Measurements from ENCODE around the gene UHRF1. TPM values are rescaled to one million over a fixed set of nuclear protein-coding genes. Genes with fewer than 3 reads are reported as not detected.
A peak's percentile ranks its signal among the peaks of the same experiment; 100 is the strongest.
"Not testable (repeated sequence)": the region's sequence is repeated elsewhere in the genome, so short reads cannot be mapped to it uniquely, and the experiment has no call there.

Gene UHRF1
- total and polyA plus RNA-seq, 3 experiments from 2014 or later: 0.35 to 218 (median 212) TPM

DNA sequence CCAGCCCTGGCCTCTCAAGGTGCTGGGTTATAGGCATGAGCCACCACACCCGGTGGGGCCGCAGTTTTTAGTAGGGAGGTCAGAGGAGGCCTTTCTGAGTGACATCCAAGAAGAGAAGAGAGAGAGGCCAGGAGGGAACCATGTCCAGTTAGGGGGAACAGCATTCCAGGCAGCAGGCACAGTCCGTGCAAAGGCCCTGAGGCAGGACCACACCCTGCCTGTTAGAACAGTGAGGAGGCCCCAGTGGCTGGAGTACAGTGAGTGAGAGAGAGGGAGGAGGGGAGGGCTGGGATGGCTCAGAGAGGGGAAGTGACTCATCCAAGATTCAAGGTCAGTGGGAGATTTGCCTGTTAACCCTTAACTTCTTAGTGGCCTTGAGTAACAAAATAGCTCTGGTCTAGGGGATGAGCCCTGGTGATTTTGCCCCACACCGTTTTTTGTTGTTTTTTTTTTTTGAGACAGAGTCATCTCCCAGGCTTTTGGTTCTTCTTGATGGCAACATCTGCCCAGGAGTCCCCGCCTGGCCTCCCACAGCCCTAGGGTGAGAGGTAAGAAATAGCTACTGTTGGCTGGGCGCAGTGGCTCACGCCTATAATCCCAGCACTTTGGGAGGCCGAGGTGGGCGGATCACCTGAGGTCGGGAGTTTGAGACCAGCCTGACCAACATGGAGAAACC is 39.1 kb upstream of the UHRF1 start:
- no peak overlapping the region for H3K4me3 ChIP-seq (ENCODE audit: low read length)
- H3K27me3 ChIP-seq (ENCODE audit: insufficient read depth, low read length, poor library complexity, severe bottlenecking): no peaks in the 10 kb centered on the region
- ChIA-PET POLR2A (interaction anchor here (0.7 kb wide), 1 partner anchor 70 kb away, joined by 3 read pairs; no protein-coding TSS in a partner anchor), CTCF (interaction anchor here (0.9 to 10.6 kb wide), 8 partner anchors 10 to 161 kb away, joined by 3 to 124 read pairs (median 9); no protein-coding TSS in a partner anchor)
- no peaks in the 10 kb centered on the region for H3K9me3 Mint-ChIP-seq
- H3K4me3 Mint-ChIP-seq: no peak overlapping the region
- H3K36me3 Mint-ChIP-seq: peaks cover 0 to 2% (median 0%) of the 10 kb centered on the region in 3 donors
- H3K27me3 Mint-ChIP-seq: no peaks in the 10 kb centered on the region
- no peak overlapping the region for H3K27ac Mint-ChIP-seq
- H3K4me1 ChIP-seq (ENCODE audit: insufficient read depth, low read length): peaks cover 7% of the 10 kb centered on the region
- no peak for DNase-seq
- H3K9me3 ChIP-seq (ENCODE audit: low read length): no peaks in the 10 kb centered on the region
- no peaks in the 10 kb centered on the region for H3K36me3 ChIP-seq (ENCODE audit: insufficient read depth, low read length)
- peak overlapping the region; percentile 16 for H3K27ac ChIP-seq (ENCODE audit: low read depth, low read length)
- H3K4me1 Mint-ChIP-seq: peaks cover 9 to 19% (median 13%) of the 10 kb centered on the region in 3 donors

GRCh38 chr19:4871711-4872110 is 37.6 kb upstream of the UHRF1 start:
- no peak overlapping the region for H3K27ac Mint-ChIP-seq
- CTCF ChIA-PET: interaction anchor here (0.8 to 10.6 kb wide), 7 partner anchors 12 to 160 kb away, joined by 3 to 124 read pairs (median 5); partner anchors contain the start of gene KDM4B
- H3K27me3 ChIP-seq (ENCODE audit: insufficient read depth, low read length, poor library complexity, severe bottlenecking): no peaks in the 10 kb centered on the region

DNA sequence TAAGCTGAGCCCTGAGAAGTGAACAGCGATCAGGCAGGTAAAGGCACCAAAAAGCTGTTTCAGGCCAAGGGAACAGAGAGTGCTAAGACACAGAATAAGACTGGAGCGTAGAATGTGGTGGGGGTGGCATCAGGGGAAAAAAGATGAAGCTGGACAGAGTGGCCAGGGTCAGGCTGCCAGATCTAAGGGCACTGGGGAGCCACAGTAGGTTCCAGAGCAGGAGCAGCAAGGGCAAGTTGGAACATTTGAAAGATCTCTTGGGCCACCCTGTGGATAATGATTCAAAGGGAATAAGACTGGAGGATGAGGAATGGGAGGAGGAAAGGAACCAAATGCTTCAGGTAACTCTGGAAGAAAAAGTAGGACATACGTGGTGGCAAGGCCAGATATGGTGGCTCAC is 35.4 kb upstream of the UHRF1 start:
- Histone ChIP-seq H3K27me3 (ENCODE audit: insufficient read depth, low read length, poor library complexity, severe bottlenecking) (no peaks in the 10 kb centered on the region), H3K27ac (ENCODE audit: low read depth, low read length) (no peak overlapping the region), H3K4me1 (ENCODE audit: insufficient read depth, low read length) (peaks cover 9% of the 10 kb centered on the region), H3K4me3 (ENCODE audit: low read length) (no peak overlapping the region), H3K36me3 (ENCODE audit: insufficient read depth, low read length) (no peaks in the 10 kb centered on the region), H3K9me3 (ENCODE audit: low read length) (no peaks in the 10 kb centered on the region)
- CTCF ChIA-PET: interaction anchor here (1.1 to 10.6 kb wide), 5 partner anchors 12 to 158 kb away, joined by 3 to 124 read pairs (median 11); no protein-coding TSS in a partner anchor
- Mint-ChIP-seq H3K4me3 (no peak overlapping the region), H3K27me3 (no peaks in the 10 kb centered on the region), H3K4me1 (peaks cover 4 to 8% (median 5%) of the 10 kb centered on the region in 3 donors), H3K36me3 (peaks cover 0 to 2% (median 0%) of the 10 kb centered on the region in 3 donors), H3K27ac (no peak overlapping the region), H3K9me3 (no peaks in the 10 kb centered on the region)
- no peak for DNase-seq
- POLR2A ChIA-PET: no interaction called here

More at GRCh38 chr19:4871711-4872110, 37.6 kb upstream of the UHRF1 start:
- Histone ChIP-seq H3K27ac (ENCODE audit: low read depth, low read length) (no peak overlapping the region), H3K9me3 (ENCODE audit: low read length) (no peaks in the 10 kb centered on the region), H3K4me3 (ENCODE audit: low read length) (no peak overlapping the region), H3K4me1 (ENCODE audit: insufficient read depth, low read length) (peaks cover 4% of the 10 kb centered on the region), H3K36me3 (ENCODE audit: insufficient read depth, low read length) (no peaks in the 10 kb centered on the region)
- Mint-ChIP-seq H3K9me3 (no peaks in the 10 kb centered on the region), H3K27me3 (no peaks in the 10 kb centered on the region), H3K4me1 (peaks cover 5 to 14% (median 8%) of the 10 kb centered on the region in 3 donors), H3K36me3 (peaks cover 0 to 2% (median 0%) of the 10 kb centered on the region in 3 donors), H3K4me3 (no peak overlapping the region)
- no peak for DNase-seq
- POLR2A ChIA-PET: no interaction called here

DNA sequence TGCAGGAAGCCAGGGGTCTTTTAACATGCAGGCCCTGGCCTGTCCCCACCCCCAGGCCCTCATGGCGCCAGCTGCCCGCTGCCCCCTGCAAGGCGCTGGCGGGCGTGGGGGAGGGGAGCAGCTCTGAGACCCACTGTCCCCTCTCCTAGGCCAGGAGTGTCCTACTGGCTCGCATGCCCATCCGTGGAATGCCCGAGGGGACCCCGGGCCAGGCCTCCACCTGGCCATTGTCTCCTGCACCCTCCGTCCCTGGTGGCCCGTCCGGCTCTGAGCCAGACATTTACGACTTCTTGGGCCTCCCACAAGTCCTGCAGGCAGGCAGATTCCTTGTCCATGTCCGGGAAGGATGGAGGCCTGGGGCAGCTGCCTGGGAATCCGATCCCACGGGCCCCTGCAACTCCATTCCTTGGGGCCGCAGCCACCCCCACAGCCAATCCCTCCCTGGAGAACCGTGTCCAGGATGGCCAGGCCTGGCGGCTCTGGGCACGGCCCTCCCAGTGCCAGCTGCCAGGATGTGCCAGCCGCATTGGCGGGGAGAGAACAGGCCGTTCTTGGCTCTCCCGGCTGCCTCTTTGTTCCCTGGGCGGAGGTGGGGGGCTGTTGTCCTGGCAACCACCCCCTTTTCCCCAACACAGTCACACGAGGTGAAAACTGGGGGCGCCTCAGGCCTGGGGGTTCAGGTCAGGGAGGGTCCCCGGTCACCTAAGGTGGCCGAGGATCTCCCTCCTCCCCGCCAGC is 31.4 kb upstream of the UHRF1 start:
- H3K27me3 ChIP-seq (ENCODE audit: insufficient read depth, low read length, poor library complexity, severe bottlenecking): no peaks in the 10 kb centered on the region
- ChIA-PET CTCF (no interaction called here), POLR2A (interaction anchor here (0.6 to 1.0 kb wide), 2 partner anchors 17 to 355 kb away, joined by 3 read pairs; no protein-coding TSS in a partner anchor)
- H3K36me3 Mint-ChIP-seq: peaks cover 0 to 2% (median 0%) of the 10 kb centered on the region in 3 donors
- H3K4me1 ChIP-seq (ENCODE audit: insufficient read depth, low read length): peaks cover 10% of the 10 kb centered on the region
- H3K36me3 ChIP-seq (ENCODE audit: insufficient read depth, low read length): no peaks in the 10 kb centered on the region
- H3K4me3 Mint-ChIP-seq: no peak overlapping the region
- H3K4me1 Mint-ChIP-seq: peaks cover 0 to 7% (median 0%) of the 10 kb centered on the region in 3 donors
- DNase-seq: no peak
- no peak overlapping the region for H3K27ac Mint-ChIP-seq
- H3K9me3 Mint-ChIP-seq: no peaks in the 10 kb centered on the region
- no peak overlapping the region for H3K27ac ChIP-seq (ENCODE audit: low read depth, low read length)
- no peak overlapping the region for H3K4me3 ChIP-seq (ENCODE audit: low read length)
- no peaks in the 10 kb centered on the region for H3K9me3 ChIP-seq (ENCODE audit: low read length)
- no peaks in the 10 kb centered on the region for H3K27me3 Mint-ChIP-seq

GRCh38 chr19:4878491-4878968 is 30.8 kb upstream of the UHRF1 start:
- H3K4me3 Mint-ChIP-seq: no peak overlapping the region
- POLR2A ChIA-PET: interaction anchor here (0.6 to 1.0 kb wide), 2 partner anchors 16 to 355 kb away, joined by 3 read pairs; no protein-coding TSS in a partner anchor

GRCh38 chr19:4879041-4879440 is 30.3 kb upstream of the UHRF1 start:
- CTCF ChIA-PET: interaction anchor here (1.1 to 1.6 kb wide), 2 partner anchors 12 to 69 kb away, joined by 3 to 4 read pairs; no protein-coding TSS in a partner anchor
- H3K4me1 Mint-ChIP-seq: peaks cover 0 to 10% (median 0%) of the 10 kb centered on the region in 3 donors
- no peaks in the 10 kb centered on the region for H3K36me3 Mint-ChIP-seq
- no peak overlapping the region for H3K4me3 Mint-ChIP-seq
- no peaks in the 10 kb centered on the region for H3K9me3 Mint-ChIP-seq
- no peaks in the 10 kb centered on the region for H3K36me3 ChIP-seq (ENCODE audit: insufficient read depth, low read length)
- no peak overlapping the region for H3K27ac ChIP-seq (ENCODE audit: low read depth, low read length)
- no peaks in the 10 kb centered on the region for H3K9me3 ChIP-seq (ENCODE audit: low read length)
- H3K4me3 ChIP-seq (ENCODE audit: low read length): no peak overlapping the region
- H3K27me3 ChIP-seq (ENCODE audit: insufficient read depth, low read length, poor library complexity, severe bottlenecking): no peaks in the 10 kb centered on the region
- H3K4me1 ChIP-seq (ENCODE audit: insufficient read depth, low read length): peaks cover 10% of the 10 kb centered on the region
- DNase-seq: no peak
- no peaks in the 10 kb centered on the region for H3K27me3 Mint-ChIP-seq
- peak overlapping the region in 1 of 8 donors; percentile 26 for H3K27ac Mint-ChIP-seq
- POLR2A ChIA-PET: interaction anchor here (1.0 kb wide), 1 partner anchor 16 kb away, joined by 3 read pairs; no protein-coding TSS in a partner anchor

More at GRCh38 chr19:4878491-4878968, 30.8 kb upstream of the UHRF1 start:
- no peaks in the 10 kb centered on the region for H3K9me3 ChIP-seq (ENCODE audit: low read length)
- H3K27me3 ChIP-seq (ENCODE audit: insufficient read depth, low read length, poor library complexity, severe bottlenecking): no peaks in the 10 kb centered on the region
- H3K27ac Mint-ChIP-seq: peak overlapping the region in 1 of 8 donors; percentile 15
- H3K27ac ChIP-seq (ENCODE audit: low read depth, low read length): no peak overlapping the region
- DNase-seq: peak in 1 of 5 donors; percentile 9
- H3K36me3 ChIP-seq (ENCODE audit: insufficient read depth, low read length): no peaks in the 10 kb centered on the region
- H3K4me1 ChIP-seq (ENCODE audit: insufficient read depth, low read length): peaks cover 10% of the 10 kb centered on the region
- no peak overlapping the region for H3K4me3 ChIP-seq (ENCODE audit: low read length)
- no peaks in the 10 kb centered on the region for H3K9me3 Mint-ChIP-seq
- H3K36me3 Mint-ChIP-seq: peaks cover 0 to 2% (median 0%) of the 10 kb centered on the region in 3 donors
- CTCF ChIA-PET: interaction anchor here (1.1 kb wide), 1 partner anchor 69 kb away, joined by 4 read pairs; no protein-coding TSS in a partner anchor
- H3K4me1 Mint-ChIP-seq: peaks cover 0 to 8% (median 0%) of the 10 kb centered on the region in 3 donors
- H3K27me3 Mint-ChIP-seq: no peaks in the 10 kb centered on the region

- peaks cover 0 to 10% (median 0%) of the 10 kb centered on the region in 3 donors for H3K4me1 Mint-ChIP-seq
- H3K4me3 Mint-ChIP-seq; DNase-seq; H3K27me3 Mint-ChIP-seq; H3K4me3 ChIP-seq (ENCODE audit: low read length); H3K9me3 ChIP-seq (ENCODE audit: low read length); H3K36me3 Mint-ChIP-seq; H3K4me1 ChIP-seq (ENCODE audit: insufficient read depth, low read length); H3K9me3 Mint-ChIP-seq; CTCF ChIA-PET; H3K27ac ChIP-seq (ENCODE audit: low read depth, low read length); H3K27ac Mint-ChIP-seq; H3K36me3 ChIP-seq (ENCODE audit: insufficient read depth, low read length); H3K27me3 ChIP-seq (ENCODE audit: insufficient read depth, low read length, poor library complexity, severe bottlenecking): not testable (repeated sequence)
- POLR2A ChIA-PET: interaction anchor here (1.6 kb wide), 1 partner anchor 29 kb away, joined by 5 read pairs; no protein-coding TSS in a partner anchor
These were observed 26.4 kb upstream of the UHRF1 start for GRCh38 chr19:4882874-4883273.

Measured in CD8-positive, alpha-beta memory T cell (primary cell).